HL-60 (cell line): ENCODE data around the gene C19orf47.

Experiments
- CTCF ChIP-seq: IDR thresholded peaks from one replicate; pipeline ENCODE4 v1.5.1; 2011; ENCODE audit warnings: low read length, control low read depth, inconsistent platforms; ENCODE audit not compliant: insufficient read depth
- GABPA ChIP-seq: IDR thresholded peaks from 2 replicates; pipeline ENCODE4 v1.6.1; 2012; ENCODE audit warnings: low read depth
- REST ChIP-seq: IDR thresholded peaks from 2 replicates; pipeline ENCODE4 v1.6.1; 2012; ENCODE audit warnings: low read depth; ENCODE audit not compliant: insufficient replicate concordance

- TF ChIP-seq CTCF: no peak
- no peak for TF ChIP-seq REST
- no peak for TF ChIP-seq GABPA
Measured at GRCh38 chr19:40284501-40285352, 63.5 kb downstream of the C19orf47 start, which contains the start of gene AKT2.
